ENCODE data around the gene TRPM1.
A peak's percentile ranks its signal among the peaks of the same experiment; 100 is the strongest.

Gene TRPM1

DNA sequence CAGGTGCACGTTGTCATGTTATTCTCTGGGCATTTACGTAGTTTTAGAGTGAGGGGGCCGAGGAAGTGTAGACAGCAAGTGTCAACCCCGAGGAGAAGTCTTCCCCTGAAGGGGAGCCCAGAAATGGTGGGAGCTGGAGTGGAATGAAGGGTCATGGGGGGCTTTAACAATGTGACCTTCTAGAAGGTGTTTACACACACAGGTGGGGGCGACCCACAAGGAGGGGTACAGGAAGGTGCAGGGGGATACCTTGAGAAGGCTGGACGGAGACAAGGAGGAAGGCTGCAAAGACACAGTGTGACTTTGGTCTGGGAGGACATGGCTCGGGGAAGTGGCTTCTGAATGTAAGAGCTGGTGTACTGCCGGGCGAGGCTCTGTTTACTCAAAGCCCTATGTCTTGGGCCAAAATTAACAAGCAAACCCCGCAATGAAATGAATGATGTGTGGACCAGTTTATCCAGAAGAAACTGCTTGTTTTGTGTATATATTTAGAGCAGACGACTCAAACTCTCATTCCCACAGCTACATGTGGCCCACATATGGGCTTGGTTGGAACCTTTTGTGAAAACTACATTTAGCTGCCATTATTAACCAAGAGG lies 18.7 kb downstream of the TRPM1 start:
- no peak for DNase-seq (ENCODE audit: low read depth)

GRCh38 chr15:31081588-31082250 lies 19.8 kb downstream of the TRPM1 start:
- no peak for DNase-seq (ENCODE audit: low read depth)

DNA sequence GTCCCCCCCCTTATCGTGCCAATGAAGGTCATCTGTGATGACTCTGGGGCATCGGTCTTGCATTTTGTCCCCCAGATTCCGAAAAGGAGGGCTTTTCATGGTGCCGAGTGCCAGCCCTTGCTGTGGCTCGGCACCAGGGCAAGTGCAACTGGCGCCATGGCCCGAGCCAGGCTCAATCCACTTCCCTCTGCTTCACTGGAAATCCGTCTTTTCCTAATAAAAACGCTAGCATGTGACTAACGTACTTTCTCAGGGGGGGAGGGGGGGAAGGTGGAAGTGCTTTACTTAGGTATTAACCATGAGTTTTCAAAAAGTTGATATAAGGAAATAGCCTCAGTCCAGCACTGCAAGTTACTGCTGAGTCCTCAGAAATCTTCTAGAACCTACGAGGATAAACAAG lies 20.5 kb downstream of the TRPM1 start:
- DNase-seq (ENCODE audit: low read depth), result no peak

GRCh38 chr15:31080591-31081014 lies 20.9 kb downstream of the TRPM1 start:
- peak; percentile 14 for DNase-seq (ENCODE audit: low read depth)

- no peak for DNase-seq (ENCODE audit: low read depth)
Measured at GRCh38 chr15:31079519-31079918, 22.0 kb downstream of the TRPM1 start.

- no peak for DNase-seq (ENCODE audit: low read depth)
Measured at GRCh38 chr15:31078471-31078870, 23.1 kb downstream of the TRPM1 start.

DNA sequence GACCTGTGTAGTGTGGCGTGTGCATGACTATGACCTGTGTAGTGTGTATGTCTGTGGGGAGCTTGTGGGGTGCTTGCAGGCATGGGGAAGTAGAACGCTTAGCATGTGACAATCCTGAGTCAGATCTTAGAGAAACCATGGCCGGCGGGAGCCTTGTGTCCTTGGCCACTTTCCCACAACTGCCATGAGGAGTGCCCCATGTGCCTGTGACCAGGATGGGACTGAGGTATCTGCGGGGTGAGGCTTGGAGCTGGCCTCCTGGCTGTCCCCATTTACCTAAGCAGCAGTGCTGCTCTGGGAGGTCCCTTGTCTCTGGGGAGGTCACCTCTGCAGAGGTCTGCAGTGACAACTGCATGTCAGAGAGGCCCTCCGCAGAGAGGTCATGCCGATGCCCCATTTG lies 23.6 kb downstream of the TRPM1 start:
- DNase-seq (ENCODE audit: low read depth), result no peak

- no peak for DNase-seq (ENCODE audit: low read depth)
Measured at GRCh38 chr15:31077181-31077580, 24.3 kb downstream of the TRPM1 start.

GRCh38 chr15:31074321-31074720 lies 27.2 kb downstream of the TRPM1 start:
- no peak for DNase-seq (ENCODE audit: low read depth)

GRCh38 chr15:31070867-31071266 lies 30.7 kb downstream of the TRPM1 start:
- no peak for DNase-seq (ENCODE audit: low read depth)

- DNase-seq (ENCODE audit: low read depth), result no peak
Measured at GRCh38 chr15:31069360-31070000, 32.0 kb downstream of the TRPM1 start.

DNA sequence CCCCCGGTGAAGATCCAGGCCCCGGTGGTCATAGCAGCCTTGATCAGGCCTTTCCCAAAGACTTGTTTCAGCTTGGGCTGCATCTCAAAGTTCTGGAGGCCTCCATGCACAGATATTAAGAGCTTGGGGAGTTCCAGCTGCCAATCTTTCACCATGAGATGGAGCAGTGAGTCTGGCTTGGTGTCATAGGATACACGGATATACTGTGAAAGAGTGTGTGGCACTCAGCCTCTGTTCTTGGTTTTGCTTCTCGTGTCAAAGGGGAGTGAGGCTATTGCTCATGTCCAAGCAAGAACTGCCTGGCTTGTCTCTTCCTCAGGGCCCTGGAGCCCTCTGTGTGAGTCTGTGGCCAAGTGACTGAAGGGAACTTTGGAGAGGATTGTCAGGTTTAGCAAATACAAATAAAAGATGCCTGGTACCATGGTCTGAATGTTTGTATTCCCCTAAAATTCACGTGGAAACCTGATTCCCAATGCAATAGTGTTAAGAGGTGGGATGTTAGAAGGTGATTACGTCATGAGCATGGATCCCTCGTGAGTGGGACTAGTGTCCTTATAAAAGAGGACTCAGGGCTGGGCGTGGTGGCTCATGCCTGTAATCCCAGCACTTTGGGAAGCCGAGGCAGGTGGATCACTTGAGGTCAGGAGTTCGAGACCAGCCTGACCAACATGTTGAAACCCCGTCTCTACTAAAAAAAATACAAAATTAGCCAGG lies 33.5 kb downstream of the TRPM1 start:
- DNase-seq (ENCODE audit: low read depth), result no peak

GRCh38 chr15:31065824-31066223 lies 35.7 kb downstream of the TRPM1 start:
- DNase-seq (ENCODE audit: low read depth), result no peak

GRCh38 chr15:31062911-31063310 lies 38.6 kb downstream of the TRPM1 start:
- DNase-seq (ENCODE audit: low read depth), result no peak

- no peak for DNase-seq (ENCODE audit: low read depth)
Measured at GRCh38 chr15:31062310-31062847, 39.1 kb downstream of the TRPM1 start.

DNA sequence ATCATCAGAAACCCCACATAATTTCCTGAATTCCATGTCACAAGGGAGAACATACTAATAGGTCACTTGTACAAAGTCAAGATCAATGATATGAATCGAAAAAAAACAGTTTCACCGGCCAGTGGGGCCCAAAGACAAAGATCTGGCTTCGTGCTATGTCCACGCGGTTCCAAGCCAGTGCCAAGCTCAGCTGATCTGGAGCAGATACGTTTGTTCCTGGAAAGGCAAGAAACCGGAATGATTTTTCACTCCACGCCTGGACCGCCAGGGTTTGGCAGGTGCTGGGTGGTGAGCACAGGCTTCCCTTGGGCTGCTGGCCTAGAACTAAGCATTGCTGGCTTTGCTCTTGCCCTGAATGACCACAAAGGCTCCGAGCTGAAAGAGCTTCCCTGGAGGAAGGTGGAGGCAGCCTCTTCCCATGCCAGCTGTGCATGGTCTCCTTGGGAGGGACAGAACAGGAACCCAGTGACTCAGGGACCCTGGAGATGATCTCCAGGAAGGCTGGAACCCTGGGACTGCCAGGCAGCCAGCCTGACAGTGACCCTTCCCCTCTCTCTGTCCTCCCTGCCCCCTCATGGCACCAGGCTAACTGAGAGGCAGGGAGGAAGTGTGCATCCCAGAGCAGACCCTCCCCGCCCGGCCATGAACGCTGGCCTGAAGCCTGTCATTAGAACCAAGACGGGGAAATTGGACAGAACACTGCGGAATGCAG lies 40.9 kb downstream of the TRPM1 start:
- DNase-seq (ENCODE audit: low read depth), result no peak

DNA sequence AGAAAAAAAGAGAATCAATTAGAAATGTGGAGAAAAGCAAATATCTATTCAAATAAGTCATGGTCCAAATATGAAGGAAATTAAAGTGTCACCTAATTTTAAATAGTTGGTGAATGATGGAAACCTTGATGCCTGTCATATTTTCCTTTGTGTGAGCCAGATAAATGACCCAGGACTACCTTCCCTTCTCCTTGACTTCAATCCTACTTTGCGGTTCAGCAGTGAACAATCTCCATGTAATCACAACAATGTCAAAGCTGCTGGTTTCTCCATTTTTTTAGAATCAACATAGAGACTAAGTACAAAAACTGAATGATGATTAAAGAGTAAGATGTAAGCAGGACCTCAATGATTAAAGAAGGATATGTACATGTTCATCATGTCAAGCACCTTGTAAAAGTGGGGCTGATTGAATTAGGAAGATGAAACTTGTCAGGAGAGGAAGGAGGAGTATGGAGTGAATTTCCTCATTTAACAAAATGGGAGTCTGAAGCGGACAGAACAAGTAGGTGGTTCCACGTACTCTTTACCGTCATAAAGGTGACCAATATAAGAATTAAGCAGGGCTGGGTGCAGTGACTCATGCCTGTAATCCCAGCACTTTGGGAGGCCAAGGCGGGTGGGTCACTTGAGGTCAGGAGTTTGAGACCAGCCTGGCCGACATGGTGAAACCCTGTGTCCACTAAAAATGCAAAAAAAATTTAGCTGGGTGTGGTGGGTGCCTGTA lies 43.1 kb downstream of the TRPM1 start:
- DNase-seq (ENCODE audit: low read depth), result no peak

DNA sequence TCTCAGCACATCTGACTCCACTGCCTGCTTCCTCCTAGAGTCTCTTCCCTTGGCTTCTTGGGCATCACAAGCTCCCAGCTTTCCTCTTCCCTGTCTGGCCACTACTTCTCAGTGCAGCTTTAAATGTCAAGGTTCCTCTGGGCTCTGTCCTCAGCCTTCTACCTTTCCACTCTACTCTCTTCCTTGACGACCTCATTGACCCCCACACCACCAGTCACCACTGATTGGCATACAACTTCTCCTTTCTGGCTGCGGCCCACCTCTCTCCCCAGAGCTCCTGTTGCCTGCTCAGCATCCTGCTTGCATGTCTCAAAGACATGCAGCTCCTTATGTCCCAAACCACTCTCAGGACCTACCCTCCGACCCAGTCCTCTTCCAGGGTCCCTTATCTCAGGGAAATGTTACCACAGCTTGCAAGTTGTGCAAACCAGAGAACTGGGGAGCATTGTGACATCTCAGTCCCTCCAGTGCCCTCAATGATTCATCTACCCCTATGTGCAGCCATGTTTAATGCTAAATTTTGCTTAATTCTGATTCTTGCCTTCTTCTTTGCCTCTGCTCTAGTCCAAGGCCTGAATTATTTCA lies 49.9 kb downstream of the TRPM1 start:
- no peak for DNase-seq (ENCODE audit: low read depth)

DNA sequence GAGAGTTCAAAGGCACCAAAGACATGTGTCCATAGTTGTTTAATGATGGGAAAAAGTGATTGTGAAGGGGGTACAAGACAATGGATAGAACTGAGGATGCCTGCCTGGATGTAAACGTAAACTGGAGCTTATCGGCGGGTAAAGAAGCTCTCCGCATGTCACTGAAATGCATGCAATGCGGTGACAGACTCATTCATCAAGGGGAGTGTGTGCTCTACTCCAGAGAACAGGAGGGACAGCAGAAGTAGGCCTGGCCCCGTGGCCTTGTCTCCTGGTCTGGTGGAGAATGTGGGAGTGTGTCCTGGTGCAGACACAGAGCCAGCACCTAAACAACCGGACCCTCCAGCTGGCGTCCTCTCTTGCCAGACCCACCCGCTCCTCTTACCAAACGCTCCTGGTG lies 50.6 kb downstream of the TRPM1 start:
- no peak for DNase-seq (ENCODE audit: low read depth)

DNA sequence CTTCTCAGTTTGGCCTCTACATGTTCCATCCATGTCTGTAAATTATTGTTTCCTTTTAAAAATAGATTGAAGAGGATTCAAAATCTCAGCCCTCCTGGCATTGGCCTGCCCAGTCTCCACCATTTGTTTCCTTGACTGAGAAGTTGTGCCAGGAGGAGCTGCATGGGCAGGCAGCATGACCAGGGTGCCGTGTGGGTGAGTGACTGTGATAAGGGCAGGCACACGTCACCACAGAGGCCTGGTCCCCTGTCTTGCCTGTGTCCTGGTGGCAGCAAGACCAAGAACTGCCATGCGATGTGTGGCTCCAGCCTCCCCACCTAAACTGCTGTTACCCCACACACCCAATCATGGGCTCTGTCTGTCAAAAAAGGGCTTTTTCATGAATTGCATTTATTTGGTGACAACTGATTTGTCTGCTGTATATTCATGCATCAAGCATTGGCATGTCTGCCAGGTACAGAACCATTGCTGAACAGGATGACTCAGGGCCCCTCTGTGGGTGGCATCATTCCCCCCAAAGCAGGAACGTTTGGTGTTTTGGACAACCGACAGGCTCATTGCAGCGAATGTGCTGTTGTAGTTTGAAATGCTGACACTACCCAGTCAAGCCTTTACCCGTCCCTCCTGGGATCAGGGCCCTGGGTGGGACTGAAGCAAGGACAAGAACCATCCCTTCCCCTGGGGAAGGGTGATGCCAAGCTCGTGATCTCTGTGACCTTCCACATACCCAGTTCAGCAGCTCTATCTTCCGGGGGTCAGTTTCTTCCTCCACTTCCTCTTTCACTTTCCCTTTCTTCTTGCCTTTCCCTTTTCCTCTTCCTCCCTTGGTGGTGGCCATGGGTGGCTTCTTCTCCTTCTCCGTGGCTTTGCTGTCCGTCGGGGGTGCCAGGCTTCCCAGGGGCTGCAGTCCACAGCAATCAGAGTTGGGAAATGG lies 51.6 kb downstream of the TRPM1 start:
- DNase-seq (ENCODE audit: low read depth), result no peak

Measured in activated T-cell treated with anti-CD3 and anti-CD28 coated beads for 24 hours (primary cell).